Endodermal cell (in vitro differentiated cells): ENCODE results near the gene PDZD7. TPM values are rescaled to one million over a fixed set of nuclear protein-coding genes. Genes with fewer than 3 reads are reported as not detected.

Source experiments
- DNase-seq: peaks from one replicate; pipeline ENCODE4 v3.0.0-alpha.2; 2017
- H3K27ac ChIP-seq: 2 replicates; pipeline ENCODE4 v1.5.1; 2013; ENCODE audit warnings: mild to moderate bottlenecking, low read depth, low read length, moderate library complexity
- H3K27me3 ChIP-seq: 2 replicates; pipeline ENCODE4 v1.6.1; 2013; ENCODE audit warnings: mild to moderate bottlenecking, low read length, moderate library complexity; ENCODE audit not compliant: insufficient read depth, control insufficient read depth, poor library complexity, severe bottlenecking
- H3K36me3 ChIP-seq: 2 replicates; pipeline ENCODE4 v1.7.0; 2013; ENCODE audit warnings: mild to moderate bottlenecking, low read length, moderate library complexity; ENCODE audit not compliant: control insufficient read depth, insufficient read depth
- H3K4me1 ChIP-seq: one replicate; pipeline ENCODE4 v1.7.0; 2013; ENCODE audit warnings: low read length; ENCODE audit not compliant: control insufficient read depth, insufficient read depth
- H3K4me3 ChIP-seq: 2 replicates; pipeline ENCODE4 v1.5.1; 2013; ENCODE audit warnings: mild to moderate bottlenecking, low read length, moderate library complexity
- H3K9ac ChIP-seq: 2 replicates; pipeline ENCODE4 v1.6.1; 2013; ENCODE audit warnings: mild to moderate bottlenecking, low read length, moderate library complexity; ENCODE audit not compliant: poor library complexity, severe bottlenecking; ENCODE audit errors: extremely low read depth
- H3K9me3 ChIP-seq: 2 replicates; pipeline ENCODE4 v1.6.1; 2013; ENCODE audit warnings: mild to moderate bottlenecking, low read length, moderate library complexity; ENCODE audit not compliant: control insufficient read depth
- H3K27ac Mint-ChIP-seq: 2 replicates; pipeline ENCODE4 v1.8.0; 2020; ENCODE audit warnings: mixed read lengths
- H3K27me3 Mint-ChIP-seq: 2 replicates; pipeline ENCODE4 v1.8.0; 2021; ENCODE audit warnings: mild to moderate bottlenecking, mixed read lengths; ENCODE audit not compliant: insufficient read depth
- H3K36me3 Mint-ChIP-seq: 2 replicates; pipeline ENCODE4 v1.8.0; 2020; ENCODE audit warnings: low read depth, mixed read lengths
- H3K4me1 Mint-ChIP-seq: 2 replicates; pipeline ENCODE4 v1.8.0; 2020; ENCODE audit warnings: mixed read lengths
- H3K4me3 Mint-ChIP-seq: 2 replicates; pipeline ENCODE4 v1.8.0; 2020; ENCODE audit warnings: mild to moderate bottlenecking, moderate library complexity, mixed read lengths
- H3K9me3 Mint-ChIP-seq: 2 replicates; pipeline ENCODE4 v1.8.0; 2020; ENCODE audit warnings: mild to moderate bottlenecking, mixed read lengths
- WGBS, 2 experiments: methylation state at CpG; one replicate each; pipeline versions ENCODE4 v1.1.5 to v1.1.7; 2013; ENCODE audit warnings: missing lambda C conversion rate in 2 of 2, mixed read lengths in 1 of 2; ENCODE audit not compliant: insufficient coverage in 1 of 2, insufficient read length in 1 of 2; 5-methylcytosine and 5-hydroxymethylcytosine counted together
- total RNA-seq, 2 donors: library from RNA; stranded (reverse); fragmentation: NEBNext Ultra II Directional in 1 of 2; extraction: Animal tissue kit (Norgen Biotek cat#: 25700) in 1 of 2; gene quantifications; 2 replicates in 1 of 2; 3 replicates in 1 of 2; pipeline ENCODE4 v1.2.1, GENCODE V29; 2021
- TF ChIP-seq, protein P1 (sequence below): fragments of 200-600 bp; sonication (generic); conservative IDR thresholded peaks from 2 replicates; pipeline ENCODE4 v1.5.0; 2021; ENCODE audit warnings: antibody characterized with exemption, mild to moderate bottlenecking

PDZD7 gene
- total RNA-seq, 2 donors from 2014 or later: 0.49 to 1.1 TPM

GRCh38 chr10:101007915-101008822 is 22.8 kb downstream of the PDZD7 start:
- Mint-ChIP-seq H3K4me1 (peaks cover 8% of the 10 kb centered on the region), H3K4me3 (no peak overlapping the region), H3K9me3 (no peaks in the 10 kb centered on the region), H3K27me3 (no peaks in the 10 kb centered on the region), H3K27ac (no peak overlapping the region), H3K36me3 (peaks cover 20% of the 10 kb centered on the region)
- Histone ChIP-seq H3K4me3 (no peak overlapping the region), H3K9ac (no peak overlapping the region), H3K27me3 (no peaks in the 10 kb centered on the region), H3K9me3 (no peaks in the 10 kb centered on the region), H3K36me3 (peaks cover 29% of the 10 kb centered on the region), H3K27ac (peak overlapping the region; percentile 32), H3K4me1 (no peaks in the 10 kb centered on the region)
- no peak for DNase-seq
- TF ChIP-seq, protein P1, sequence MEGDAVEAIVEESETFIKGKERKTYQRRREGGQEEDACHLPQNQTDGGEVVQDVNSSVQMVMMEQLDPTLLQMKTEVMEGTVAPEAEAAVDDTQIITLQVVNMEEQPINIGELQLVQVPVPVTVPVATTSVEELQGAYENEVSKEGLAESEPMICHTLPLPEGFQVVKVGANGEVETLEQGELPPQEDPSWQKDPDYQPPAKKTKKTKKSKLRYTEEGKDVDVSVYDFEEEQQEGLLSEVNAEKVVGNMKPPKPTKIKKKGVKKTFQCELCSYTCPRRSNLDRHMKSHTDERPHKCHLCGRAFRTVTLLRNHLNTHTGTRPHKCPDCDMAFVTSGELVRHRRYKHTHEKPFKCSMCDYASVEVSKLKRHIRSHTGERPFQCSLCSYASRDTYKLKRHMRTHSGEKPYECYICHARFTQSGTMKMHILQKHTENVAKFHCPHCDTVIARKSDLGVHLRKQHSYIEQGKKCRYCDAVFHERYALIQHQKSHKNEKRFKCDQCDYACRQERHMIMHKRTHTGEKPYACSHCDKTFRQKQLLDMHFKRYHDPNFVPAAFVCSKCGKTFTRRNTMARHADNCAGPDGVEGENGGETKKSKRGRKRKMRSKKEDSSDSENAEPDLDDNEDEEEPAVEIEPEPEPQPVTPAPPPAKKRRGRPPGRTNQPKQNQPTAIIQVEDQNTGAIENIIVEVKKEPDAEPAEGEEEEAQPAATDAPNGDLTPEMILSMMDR: no peak
- 76 to 83% methylated on average over 9 to 13 of the region's 13 CpGs for WGBS, 2 experiments

DNA sequence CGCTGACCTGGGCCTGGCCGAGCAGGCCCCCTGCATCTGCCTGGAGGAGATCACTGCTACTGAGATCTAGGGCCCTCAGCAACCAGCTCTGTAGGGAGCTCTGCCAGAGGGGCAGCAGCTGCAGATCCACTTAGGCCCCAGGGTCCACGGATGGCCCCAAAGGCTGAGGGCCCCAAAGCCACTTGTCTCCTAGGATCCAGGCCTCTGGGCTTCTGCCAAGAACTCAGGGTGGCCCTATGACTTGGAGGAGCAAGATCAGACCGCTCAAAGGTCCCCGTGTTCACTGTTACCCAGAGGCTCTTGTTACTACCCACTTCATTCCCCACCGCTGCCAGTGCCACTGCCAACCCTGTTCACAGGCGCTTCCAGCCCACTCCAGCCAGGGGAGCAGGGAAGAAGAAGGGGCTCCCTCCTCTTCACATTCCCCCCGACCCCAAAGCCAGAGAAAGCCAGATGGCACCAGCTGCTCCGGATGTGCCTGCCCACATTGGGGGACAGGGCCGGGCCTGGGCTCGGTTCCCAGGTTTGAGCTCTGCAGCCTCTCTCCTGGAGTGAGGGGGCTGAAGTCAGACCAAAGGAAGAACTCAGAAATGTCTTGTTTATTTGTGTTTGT is 23.7 kb downstream of the PDZD7 start:
- Mint-ChIP-seq H3K27me3 (no peaks in the 10 kb centered on the region), H3K27ac (no peak overlapping the region), H3K36me3 (peaks cover 24% of the 10 kb centered on the region), H3K4me1 (peaks cover 5% of the 10 kb centered on the region), H3K9me3 (no peaks in the 10 kb centered on the region), H3K4me3 (no peak overlapping the region)
- Histone ChIP-seq H3K27me3 (no peaks in the 10 kb centered on the region), H3K9me3 (no peaks in the 10 kb centered on the region), H3K4me3 (no peak overlapping the region), H3K36me3 (peaks cover 38% of the 10 kb centered on the region), H3K27ac (no peak overlapping the region), H3K4me1 (no peaks in the 10 kb centered on the region), H3K9ac (no peak overlapping the region)
- no peak for DNase-seq
- WGBS, 2 experiments: 60 to 91% methylated on average over 1 to 11 of the region's 11 CpGs
- TF ChIP-seq, protein P1: no peak

- Histone ChIP-seq H3K36me3 (peaks cover 41% of the 10 kb centered on the region), H3K9me3 (no peaks in the 10 kb centered on the region), H3K4me1 (no peaks in the 10 kb centered on the region), H3K27ac (no peak overlapping the region), H3K9ac (no peak overlapping the region), H3K27me3 (no peaks in the 10 kb centered on the region), H3K4me3 (no peak overlapping the region)
- Mint-ChIP-seq H3K9me3 (no peaks in the 10 kb centered on the region), H3K27me3 (no peaks in the 10 kb centered on the region), H3K36me3 (peaks cover 26% of the 10 kb centered on the region), H3K4me1 (peaks cover 5% of the 10 kb centered on the region), H3K4me3 (no peak overlapping the region), H3K27ac (no peak overlapping the region)
- DNase-seq: no peak
- 90 to 94% methylated on average over 21 to 33 of the region's 33 CpGs for WGBS, 2 experiments
- TF ChIP-seq, protein P1: no peak
These were observed 24.3 kb downstream of the PDZD7 start for GRCh38 chr10:101006593-101007098.
